HepG2 (cell line): ENCODE measurements around the gene DMTF1.

Source experiments
- EP300 ChIP-seq, 3 experiments: sonication (generic) in 1 of 3; formaldehyde crosslinking in 1 of 3; IDR thresholded peaks; 2 replicates each; pipeline versions ENCODE4 v1.5.1 to v1.6.1; 2011 to 2020; ENCODE audit warnings: low read depth in 2 of 3, low read length in 2 of 3, borderline replicate concordance in 1 of 3, improper control_type of control experiment in 1 of 3, mild to moderate bottlenecking in 1 of 3, missing genetic modification reagents in 1 of 3, moderate library complexity in 1 of 3
- FOSL1 ChIP-seq: sonication (generic); formaldehyde crosslinking; IDR thresholded peaks from 2 replicates; pipeline ENCODE4 v1.9.0; 2021; ENCODE audit warnings: missing genetic modification reagents, borderline replicate concordance
- JARID2 ChIP-seq: sonication (generic); formaldehyde crosslinking; IDR thresholded peaks from 2 replicates; pipeline ENCODE4 v1.8.1; 2023; ENCODE audit warnings: missing genetic modification reagents, inconsistent platforms; ENCODE audit not compliant: insufficient replicate concordance
- KIAA2018 ChIP-seq: sonication (generic); formaldehyde crosslinking; IDR thresholded peaks from 2 replicates; pipeline ENCODE4 v1.5.0; 2020; ENCODE audit warnings: mild to moderate bottlenecking, missing genetic modification reagents, borderline replicate concordance
- MNT ChIP-seq: fragments of 450-650 bp; IDR thresholded peaks from 2 replicates; pipeline ENCODE4 v1.6.1; 2016
- POLR2AphosphoS5 ChIP-seq: IDR thresholded peaks from 2 replicates; pipeline ENCODE4 v1.6.1; 2012; ENCODE audit warnings: low read depth, low read length
- PREB ChIP-seq: sonication (generic); formaldehyde crosslinking; IDR thresholded peaks from 2 replicates; pipeline ENCODE4 v1.4.0; 2020; ENCODE audit warnings: missing genetic modification reagents
- WIZ ChIP-seq: sonication (generic); formaldehyde crosslinking; IDR thresholded peaks from 2 replicates; pipeline ENCODE4 v1.5.1; 2020; ENCODE audit warnings: mild to moderate bottlenecking, missing genetic modification reagents
- ZNF160 ChIP-seq: sonication (generic); formaldehyde crosslinking; IDR thresholded peaks from 2 replicates; pipeline ENCODE4 v1.8.0; 2022; ENCODE audit warnings: mild to moderate bottlenecking, inconsistent platforms, missing genetic modification reagents

- TF ChIP-seq KIAA2018 (CRISPR knock-in tag) (no peak), FOSL1 (CRISPR knock-in tag) (no peak), MNT (no peak), JARID2 (CRISPR knock-in tag) (no peak), ZNF160 (CRISPR knock-in tag) (no peak), PREB (CRISPR knock-in tag) (no peak), EP300 (IDR thresholded peaks at IDR 0.05; ENCODE audit: low read depth in 2 of 2, low read length in 2 of 2) (no peak), EP300 (CRISPR knock-in tag; IDR thresholded peaks at IDR 0.05; ENCODE audit: borderline replicate concordance) (no peak), POLR2AphosphoS5 (no peak), WIZ (CRISPR knock-in tag) (no peak)
These were observed 68.5 kb downstream of the DMTF1 start for GRCh38 chr7:87220734-87221215.
